PC-3 (cell line): Measurements from ENCODE around the gene MTFMT.

Experiments
- CTCF ChIP-seq: fragments of 300-600 bp; sonication (generic); conservative IDR thresholded peaks from 2 replicates; pipeline ENCODE4 v1.5.1; 2017; ENCODE audit warnings: antibody characterized with exemption, low read depth, mild to moderate bottlenecking, low read length
- EZH2 ChIP-seq: fragments of 300-600 bp; sonication (generic); IDR thresholded peaks from one replicate; pipeline ENCODE4 v1.6.1; 2017; ENCODE audit warnings: antibody characterized with exemption, mild to moderate bottlenecking, low read length; ENCODE audit not compliant: unreplicated experiment
- EZH2phosphoT487 ChIP-seq: fragments of 300-600 bp; sonication (generic); IDR thresholded peaks from 2 replicates; pipeline ENCODE4 v1.6.1; 2018; ENCODE audit warnings: mild to moderate bottlenecking, antibody characterized with exemption, low read length, borderline replicate concordance

- TF ChIP-seq CTCF (no peak), EZH2phosphoT487 (no peak), EZH2 (no peak)
Measured at GRCh38 chr15:64991536-64992135, 37.8 kb downstream of the MTFMT start.
